Coronary artery (tissue), 2 donors: Measurements from ENCODE around the gene AKR7A3.
"Not testable (repeated sequence)": the region's sequence is repeated elsewhere in the genome, so short reads cannot be mapped to it uniquely, and the experiment has no call there.

ENCODE experiments used
- DNase-seq: peaks from one replicate; pipeline ENCODE4 v3.0.0-alpha.2; 2017; ENCODE audit warnings: low spot score
- H3K27ac ChIP-seq, 2 donors: fragments of 200-600 bp; sonication (generic); one replicate each; pipeline ENCODE4 v1.5.1; 2016 to 2019
- H3K4me3 ChIP-seq: fragments of 200-600 bp; sonication (generic); 2 replicates; pipeline ENCODE4 v1.5.1; 2016; ENCODE audit warnings: mild to moderate bottlenecking, moderate library complexity
- TF ChIP-seq, protein P1 (sequence below): fragments of 200-600 bp; sonication (generic); IDR thresholded peaks from one replicate; pipeline ENCODE4 v1.5.1; 2019; ENCODE audit warnings: antibody characterized with exemption

Gene AKR7A3

DNA sequence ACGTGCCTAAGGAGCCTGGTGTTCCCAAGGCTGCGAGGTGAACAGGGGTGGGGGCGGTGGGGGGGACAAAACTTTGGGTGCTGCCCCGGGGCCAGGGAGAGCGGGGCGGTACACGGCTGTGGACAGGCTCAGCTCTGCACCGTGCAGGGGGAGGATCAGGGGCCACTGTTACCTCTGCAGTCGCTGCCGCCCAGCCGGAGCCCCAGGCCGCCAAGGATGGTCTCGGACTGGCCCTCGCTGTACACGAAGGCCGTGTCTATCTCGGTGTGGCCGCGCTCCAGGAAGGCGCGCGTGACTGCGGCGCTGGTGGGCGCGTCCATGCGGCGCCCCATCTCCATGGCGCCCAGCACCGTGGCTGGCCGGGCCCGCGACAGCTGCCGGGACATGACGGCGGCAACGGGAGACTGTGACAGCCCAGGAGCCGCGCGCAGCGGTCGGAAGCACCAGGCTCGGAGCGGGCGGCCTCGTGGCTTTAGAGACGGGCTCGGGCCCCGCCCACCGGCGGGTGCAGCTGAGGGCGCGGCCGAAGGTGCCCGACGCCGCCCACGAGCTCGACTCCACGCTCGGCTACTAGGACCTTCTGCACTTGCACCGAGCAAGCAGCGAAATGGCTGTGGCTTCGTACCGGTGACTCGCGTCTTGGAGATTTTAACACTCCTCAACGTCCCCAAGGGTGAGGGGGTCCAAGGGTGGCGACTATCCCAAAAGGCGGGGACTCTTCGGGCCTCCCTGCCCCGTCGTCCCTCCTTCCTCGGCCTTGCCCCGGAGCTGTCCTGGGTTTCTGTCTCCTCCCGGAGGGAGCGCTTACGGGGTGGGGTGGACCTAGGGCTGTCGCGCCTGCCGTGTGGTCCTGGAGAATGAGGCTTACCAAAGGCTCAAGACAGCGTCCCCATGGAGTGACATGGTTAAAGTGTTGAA lies at the start of gene AKR7A3:
AKR7A3 (minus strand) TSS at position 447 of the 918 bp plus-strand sequence; CDS start at position 386, 61 bp downstream.
- DNase-seq, H3K27ac ChIP-seq: not testable (repeated sequence)
- peak within 1 kb of the TSS; percentile 65 for H3K4me3 ChIP-seq

DNA sequence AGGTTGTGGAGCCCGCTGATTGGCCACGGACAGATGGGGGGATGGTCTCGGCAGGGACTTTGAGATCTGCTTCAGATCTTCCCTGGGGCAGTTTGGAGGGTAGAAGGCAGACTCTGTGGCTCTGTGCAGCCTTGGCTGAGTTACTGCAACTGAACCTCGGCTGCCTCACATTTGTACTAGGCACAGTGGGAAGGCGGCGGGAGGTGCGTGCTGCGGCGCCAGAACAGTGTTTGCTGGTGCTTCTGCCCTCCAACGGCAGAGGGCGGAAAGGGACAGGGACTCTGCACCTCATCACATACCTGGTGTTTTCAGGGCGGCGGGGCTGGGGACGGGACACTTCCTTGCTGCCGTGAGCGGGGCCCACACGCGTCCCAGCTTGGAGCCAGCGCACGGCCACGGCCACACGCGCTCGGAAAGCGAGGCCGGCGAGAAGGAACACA lies 49.8 kb upstream of the AKR7A3 start:
- H3K27ac ChIP-seq: no peak overlapping the region
- DNase-seq: no peak
- H3K4me3 ChIP-seq: no peak overlapping the region
- TF ChIP-seq, protein P1, sequence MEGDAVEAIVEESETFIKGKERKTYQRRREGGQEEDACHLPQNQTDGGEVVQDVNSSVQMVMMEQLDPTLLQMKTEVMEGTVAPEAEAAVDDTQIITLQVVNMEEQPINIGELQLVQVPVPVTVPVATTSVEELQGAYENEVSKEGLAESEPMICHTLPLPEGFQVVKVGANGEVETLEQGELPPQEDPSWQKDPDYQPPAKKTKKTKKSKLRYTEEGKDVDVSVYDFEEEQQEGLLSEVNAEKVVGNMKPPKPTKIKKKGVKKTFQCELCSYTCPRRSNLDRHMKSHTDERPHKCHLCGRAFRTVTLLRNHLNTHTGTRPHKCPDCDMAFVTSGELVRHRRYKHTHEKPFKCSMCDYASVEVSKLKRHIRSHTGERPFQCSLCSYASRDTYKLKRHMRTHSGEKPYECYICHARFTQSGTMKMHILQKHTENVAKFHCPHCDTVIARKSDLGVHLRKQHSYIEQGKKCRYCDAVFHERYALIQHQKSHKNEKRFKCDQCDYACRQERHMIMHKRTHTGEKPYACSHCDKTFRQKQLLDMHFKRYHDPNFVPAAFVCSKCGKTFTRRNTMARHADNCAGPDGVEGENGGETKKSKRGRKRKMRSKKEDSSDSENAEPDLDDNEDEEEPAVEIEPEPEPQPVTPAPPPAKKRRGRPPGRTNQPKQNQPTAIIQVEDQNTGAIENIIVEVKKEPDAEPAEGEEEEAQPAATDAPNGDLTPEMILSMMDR: no peak

DNA sequence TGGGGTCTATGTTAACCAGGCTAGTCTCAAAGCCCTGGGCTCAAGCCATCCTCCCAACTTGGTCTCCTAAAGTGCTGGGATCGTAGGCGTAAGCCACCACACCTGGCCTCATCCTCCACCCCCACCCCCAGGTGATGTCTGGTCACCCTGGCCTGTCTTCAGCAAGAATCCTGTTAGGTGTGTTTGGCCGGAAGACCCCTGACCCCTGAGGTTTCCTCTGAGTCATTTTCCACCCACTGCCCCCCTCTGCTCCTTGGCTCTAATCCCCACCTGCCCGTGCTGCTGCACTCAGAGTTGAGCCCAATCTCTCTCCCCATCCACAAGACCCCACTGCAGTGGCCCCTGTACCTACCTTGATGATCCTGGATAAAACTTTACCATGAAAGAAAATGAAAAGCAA lies 48.7 kb upstream of the AKR7A3 start:
- TF ChIP-seq, protein P1: no peak
- no peak overlapping the region for H3K27ac ChIP-seq

DNA sequence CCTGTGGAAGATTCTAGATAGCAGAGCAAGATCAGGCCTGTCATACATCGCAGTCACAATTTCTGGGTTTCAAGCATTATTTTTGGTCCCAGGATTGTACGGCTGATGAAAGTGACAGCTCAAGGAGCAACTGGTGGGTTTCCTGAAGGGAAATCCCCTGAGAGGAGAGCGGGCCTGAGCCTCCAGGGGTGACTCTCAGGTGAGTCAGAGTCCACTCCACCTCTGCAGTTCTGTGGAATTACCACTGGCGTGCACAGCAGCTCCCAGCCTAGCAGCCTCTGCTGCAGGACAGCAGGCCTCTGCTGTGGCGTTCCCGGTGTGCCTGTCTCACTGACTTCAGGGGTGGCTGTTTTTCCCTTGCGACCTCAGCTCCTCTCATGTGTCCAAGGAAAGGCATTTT lies 48.0 kb upstream of the AKR7A3 start:
- TF ChIP-seq, protein P1: no peak
- Histone ChIP-seq H3K4me3 (no peak overlapping the region), H3K27ac (no peak overlapping the region)
- no peak for DNase-seq

More for the DNA sequence above, 48.7 kb upstream of the AKR7A3 start:
- no peak overlapping the region for H3K4me3 ChIP-seq
- no peak for DNase-seq

DNA sequence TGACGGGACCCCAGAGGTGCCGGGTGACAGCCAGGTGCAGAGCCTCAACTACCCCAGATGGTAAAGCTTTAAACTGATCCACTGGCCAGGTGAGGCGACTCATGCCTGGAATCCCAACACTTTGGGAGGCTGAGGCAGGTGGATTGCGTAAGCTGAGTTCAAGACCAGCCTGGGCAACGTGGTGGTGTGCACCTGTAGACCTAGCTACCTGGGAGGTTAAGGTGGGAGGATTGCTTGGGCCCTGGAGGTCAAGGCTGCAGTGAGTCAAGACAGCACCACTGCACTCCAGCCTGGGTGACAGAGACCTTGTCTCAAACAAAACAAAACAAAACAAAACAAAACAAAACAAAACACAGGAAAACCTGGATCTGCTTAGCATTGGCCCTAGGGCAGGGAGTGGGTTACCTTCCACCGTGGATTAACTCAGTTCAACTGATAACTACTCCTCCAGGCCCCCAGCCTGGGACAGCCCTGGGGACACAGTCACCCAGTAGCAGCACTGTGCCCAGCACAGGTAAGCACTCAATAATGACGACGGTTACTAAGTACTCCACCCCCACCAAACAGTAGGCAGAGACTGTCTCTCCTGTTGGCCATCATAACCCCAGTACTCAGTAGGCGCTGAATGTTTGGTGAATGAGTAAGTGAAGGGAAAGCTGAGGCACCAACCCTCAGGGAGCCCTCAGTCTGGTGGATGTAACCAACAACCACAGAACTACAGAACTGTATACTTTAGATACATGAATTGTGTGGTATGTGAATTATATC lies 45.2 kb upstream of the AKR7A3 start:
- TF ChIP-seq, protein P1: no peak
- DNase-seq: no peak
- Histone ChIP-seq H3K27ac (no peak overlapping the region), H3K4me3 (no peak overlapping the region)

DNA sequence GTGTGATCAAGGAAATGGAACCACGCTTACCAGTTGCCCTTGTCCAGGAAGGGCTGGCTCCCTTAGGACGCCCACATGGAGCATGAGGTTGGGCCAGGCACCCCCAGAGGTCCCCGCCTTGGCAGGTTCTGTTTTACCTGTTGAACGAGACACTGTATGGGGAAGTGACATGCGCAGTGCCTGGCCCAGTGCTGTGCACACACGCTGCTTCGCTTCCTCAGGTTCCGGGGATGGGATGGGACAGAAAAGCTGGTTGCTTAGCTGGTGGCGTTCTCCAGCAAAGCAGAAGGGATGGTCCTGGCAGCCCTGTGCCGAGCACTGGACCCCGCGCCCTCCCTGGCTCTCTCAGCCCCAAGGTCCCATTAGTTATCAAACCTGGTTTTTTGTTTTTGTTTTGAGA lies 44.3 kb upstream of the AKR7A3 start:
- no peak overlapping the region for H3K27ac ChIP-seq
- DNase-seq: no peak
- TF ChIP-seq, protein P1: no peak

DNA sequence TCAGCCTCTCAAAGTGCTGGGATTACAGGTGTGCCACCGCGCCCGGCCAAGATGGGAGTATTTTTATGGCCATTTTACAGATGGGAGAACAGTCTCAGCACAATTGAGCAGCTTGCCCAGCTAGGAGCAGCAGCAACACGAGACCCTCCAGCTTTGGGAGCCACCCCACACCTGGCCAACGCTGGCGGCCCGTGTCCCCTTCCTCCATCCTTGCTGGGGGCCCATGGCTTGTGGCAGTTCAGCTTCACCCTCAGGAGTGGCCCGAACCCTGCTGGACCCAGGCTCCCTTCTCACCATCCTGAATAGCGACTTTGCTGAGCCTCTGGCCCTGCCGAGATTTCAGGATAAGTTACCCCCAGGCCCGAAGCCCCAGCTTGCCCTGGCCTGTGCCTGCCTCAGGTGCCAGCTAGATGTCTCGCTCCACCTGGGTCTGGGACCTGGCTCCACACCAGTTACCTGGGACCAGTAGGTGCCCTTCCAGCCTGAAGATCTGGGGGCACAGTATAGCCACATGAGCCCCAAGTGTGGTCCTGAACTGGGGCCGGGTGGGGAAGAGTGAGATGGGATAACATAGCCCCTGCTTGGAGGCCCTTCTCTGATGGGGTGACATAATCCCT lies 42.8 kb upstream of the AKR7A3 start:
- H3K4me3 ChIP-seq: no peak overlapping the region
- TF ChIP-seq, protein P1: no peak
- no peak for DNase-seq
- H3K27ac ChIP-seq: no peak overlapping the region

More for the DNA sequence above, 44.3 kb upstream of the AKR7A3 start:
- no peak overlapping the region for H3K4me3 ChIP-seq
